Measurements from ENCODE around the gene F9. TPM values are rescaled to one million over a fixed set of nuclear protein-coding genes. Genes with fewer than 3 reads are reported as not detected.

F9 gene
- total RNA-seq, 1 experiment from 2014 or later = not detected

- DNase-seq (ENCODE audit: low read depth) = no peak
Measured at GRCh38 chrX:139600105-139600504, 69.6 kb downstream of the F9 start.

Other genes starting within 250 kb of the F9 start
- 1.9 and 3.2 TPM in 2 replicates for gene MCF2, start 177.4 kb downstream of the F9 start, total RNA-seq (2014; rRNA removed)